ENCODE results near the gene GALNT3. TPM values are rescaled to one million over a fixed set of nuclear protein-coding genes. Genes with fewer than 3 reads are reported as not detected.

Gene GALNT3
- total RNA-seq, result 13.4 TPM

GRCh38 chr2:165793779-165794535 lies at the start of gene GALNT3:
GALNT3 (minus strand) TSS chr2:165794247; CDS start chr2:165770700, 23,547 bp downstream.

Other genes with a start within 250 kb of the GALNT3 start
- gene TTC21B, start 159.5 kb upstream of the GALNT3 start, total RNA-seq, result 73.9 TPM